ENCODE measurements around the gene MIGA2.
"Not testable (repeated sequence)": the region's sequence is repeated elsewhere in the genome, so short reads cannot be mapped to it uniquely, and the experiment has no call there.

The MIGA2 gene

GRCh38 chr9:129011761-129012181 lies 24.7 kb upstream of the MIGA2 start:
- no peak for DNase-seq (ENCODE audit: low read depth)

- no peak for DNase-seq (ENCODE audit: low read depth)
Observed at GRCh38 chr9:129012343-129012742, 24.1 kb upstream of the MIGA2 start.

- DNase-seq (ENCODE audit: low read depth): no peak
Observed at GRCh38 chr9:129012893-129013448, 23.5 kb upstream of the MIGA2 start.

GRCh38 chr9:129013674-129014073 lies 22.8 kb upstream of the MIGA2 start:
- no peak for DNase-seq (ENCODE audit: low read depth)

- no peak for DNase-seq (ENCODE audit: low read depth)
Observed at GRCh38 chr9:129014124-129014523, 22.3 kb upstream of the MIGA2 start.

- no peak for DNase-seq (ENCODE audit: low read depth)
Observed at GRCh38 chr9:129014608-129015007, 21.8 kb upstream of the MIGA2 start.

- no peak for DNase-seq (ENCODE audit: low read depth)
Observed at GRCh38 chr9:129021091-129021490, 15.3 kb upstream of the MIGA2 start.

GRCh38 chr9:129022037-129022436 lies 14.4 kb upstream of the MIGA2 start:
- no peak for DNase-seq (ENCODE audit: low read depth)

- DNase-seq (ENCODE audit: low read depth): no peak
Observed at GRCh38 chr9:129023036-129023907, 13.2 kb upstream of the MIGA2 start.

GRCh38 chr9:129023908-129024233 lies 12.6 kb upstream of the MIGA2 start:
- no peak for DNase-seq (ENCODE audit: low read depth)

- DNase-seq (ENCODE audit: low read depth): no peak
Observed at GRCh38 chr9:129026442-129027223, 9.8 kb upstream of the MIGA2 start.

GRCh38 chr9:129027224-129027684 lies 9.2 kb upstream of the MIGA2 start:
- no peak for DNase-seq (ENCODE audit: low read depth)

GRCh38 chr9:129027685-129028191 lies 8.7 kb upstream of the MIGA2 start:
- DNase-seq (ENCODE audit: low read depth): no peak

GRCh38 chr9:129028192-129028966 lies 8.0 kb upstream of the MIGA2 start, which contains the start of gene SH3GLB2:
SH3GLB2 (minus strand) TSS chr9:129028331; CDS start chr9:129028154, 177 bp downstream.
- peak; percentile 89 for DNase-seq (ENCODE audit: low read depth)

GRCh38 chr9:129030191-129030590 lies 6.2 kb upstream of the MIGA2 start:
- DNase-seq (ENCODE audit: low read depth): no peak

GRCh38 chr9:129031514-129031913 lies 4.9 kb upstream of the MIGA2 start:
- no peak for DNase-seq (ENCODE audit: low read depth)

GRCh38 chr9:129032541-129033159 lies 3.8 kb upstream of the MIGA2 start:
- DNase-seq (ENCODE audit: low read depth): no peak

GRCh38 chr9:129033216-129033615 lies 3.2 kb upstream of the MIGA2 start:
- no peak for DNase-seq (ENCODE audit: low read depth)

- not testable (repeated sequence) for DNase-seq (ENCODE audit: low read depth)
Observed at GRCh38 chr9:129035838-129036237, 588 bp upstream of the MIGA2 start.

GRCh38 chr9:129036923-129037766 lies 719 bp downstream of the MIGA2 start:
- no peak for DNase-seq (ENCODE audit: low read depth)
